GM23338 (cell line): ENCODE results near the gene NCAPD3. TPM values are rescaled to one million over a fixed set of nuclear protein-coding genes. Genes with fewer than 3 reads are reported as not detected.

Experiments used
- ATAC-seq: fragments of 200-7000 bp; cut with Tn5 transposase; 3 replicates; pipeline ENCODE4 v1.9.1; 2020
- DNase-seq: peaks from one replicate; pipeline ENCODE4 v3.0.0-alpha.2; 2015; ENCODE audit warnings: low spot score
- H2AFZ ChIP-seq: fragments of 200-600 bp; sonication (generic); 2 replicates; pipeline ENCODE4 v1.8.0; 2016; ENCODE audit warnings: antibody characterized with exemption, mild to moderate bottlenecking, moderate library complexity
- H3F3A ChIP-seq: fragments of 200-600 bp; sonication (generic); replicated peaks from 2 replicates; pipeline ENCODE4 v1.8.0; 2017; ENCODE audit warnings: antibody characterized with exemption, mixed run types, low read depth
- H3K27ac ChIP-seq: fragments of 200-600 bp; sonication (generic); 2 replicates; pipeline ENCODE4 v1.6.1; 2016; ENCODE audit warnings: low read depth
- H3K27me3 ChIP-seq: fragments of 200-600 bp; sonication (generic); 2 replicates; pipeline ENCODE4 v1.8.0; 2016; ENCODE audit warnings: mild to moderate bottlenecking, mixed run types, moderate library complexity; ENCODE audit not compliant: insufficient read depth
- H3K36me3 ChIP-seq: fragments of 200-600 bp; sonication (generic); 2 replicates; pipeline ENCODE4 v1.8.0; 2016; ENCODE audit warnings: mild to moderate bottlenecking; ENCODE audit not compliant: insufficient read depth
- H3K4me1 ChIP-seq: fragments of 200-600 bp; sonication (generic); 2 replicates; pipeline ENCODE4 v1.8.0; 2016; ENCODE audit warnings: mild to moderate bottlenecking, moderate library complexity; ENCODE audit not compliant: insufficient read depth
- H3K4me2 ChIP-seq: fragments of 200-600 bp; sonication (generic); 2 replicates; pipeline ENCODE4 v1.7.1; 2017; ENCODE audit warnings: mixed run types
- H3K4me3 ChIP-seq: fragments of 200-600 bp; sonication (generic); 2 replicates; pipeline ENCODE4 v1.6.1; 2016; ENCODE audit warnings: mixed run types
- H3K79me2 ChIP-seq: fragments of 200-600 bp; sonication (generic); replicated peaks from 2 replicates; pipeline ENCODE4 v1.8.0; 2017; ENCODE audit warnings: mild to moderate bottlenecking; ENCODE audit not compliant: insufficient read depth
- H3K9me2 ChIP-seq: fragments of 200-600 bp; sonication (generic); 2 replicates; pipeline ENCODE4 v1.8.0; 2017; ENCODE audit not compliant: insufficient read depth
- H4K20me1 ChIP-seq: fragments of 200-600 bp; sonication (generic); replicated peaks from 2 replicates; pipeline ENCODE4 v1.8.0; 2017; ENCODE audit warnings: mild to moderate bottlenecking; ENCODE audit not compliant: insufficient read depth
- H3K27ac Mint-ChIP-seq: 2 replicates; pipeline ENCODE4 v1.8.0; 2020; ENCODE audit warnings: inconsistent platforms, mild to moderate bottlenecking, moderate library complexity, mixed read lengths
- H3K27me3 Mint-ChIP-seq: 3 replicates; pipeline ENCODE4 v1.8.0; 2022; ENCODE audit warnings: low read depth, mild to moderate bottlenecking, moderate library complexity, mixed read lengths, inconsistent platforms; ENCODE audit not compliant: insufficient read depth, poor library complexity
- H3K36me3 Mint-ChIP-seq: 3 replicates; pipeline ENCODE4 v1.8.0; 2021; ENCODE audit warnings: low read depth, mild to moderate bottlenecking, inconsistent platforms, moderate library complexity, mixed read lengths
- H3K4me1 Mint-ChIP-seq: 3 replicates; pipeline ENCODE4 v1.8.0; 2020; ENCODE audit warnings: mild to moderate bottlenecking, inconsistent platforms, mixed read lengths
- H3K4me3 Mint-ChIP-seq: 3 replicates; pipeline ENCODE4 v1.8.0; 2021; ENCODE audit warnings: moderate library complexity, mild to moderate bottlenecking, inconsistent platforms, mixed read lengths
- H3K9me3 Mint-ChIP-seq: 3 replicates; pipeline ENCODE4 v1.8.0; 2020; ENCODE audit warnings: moderate library complexity, mild to moderate bottlenecking, inconsistent platforms, mixed read lengths
- CREB1 ChIP-seq: fragments of 250-450 bp; sonication (Bioruptor Pico); IDR thresholded peaks from 2 replicates; pipeline ENCODE4 v1.5.0; 2020; ENCODE audit warnings: low read depth, mild to moderate bottlenecking, moderate library complexity
- EZH2 ChIP-seq: fragments of 200-600 bp; sonication (generic); IDR thresholded peaks from one replicate; pipeline ENCODE4 v1.8.0; 2017; ENCODE audit warnings: antibody characterized with exemption, mild to moderate bottlenecking, low read depth; ENCODE audit not compliant: unreplicated experiment
- JUNB ChIP-seq: IDR thresholded peaks from one replicate; pipeline ENCODE4 v1.6.1; 2016; ENCODE audit warnings: antibody characterized with exemption; ENCODE audit not compliant: unreplicated experiment
- NANOG ChIP-seq: IDR thresholded peaks from 2 replicates; pipeline ENCODE4 v1.6.1; 2016; ENCODE audit warnings: antibody characterized with exemption, borderline replicate concordance
- POLR2AphosphoS5 ChIP-seq: IDR thresholded peaks from 2 replicates; pipeline ENCODE4 v1.6.1; 2016; ENCODE audit warnings: antibody characterized with exemption, low read depth
- STAT1 ChIP-seq: IDR thresholded peaks from one replicate; pipeline ENCODE4 v1.6.1; 2016; ENCODE audit warnings: antibody characterized with exemption; ENCODE audit not compliant: unreplicated experiment
- ZNF114 ChIP-seq: fragments of 250-450 bp; sonication (Bioruptor Pico); IDR thresholded peaks from 2 replicates; pipeline ENCODE4 v1.5.0; 2020; ENCODE audit warnings: mild to moderate bottlenecking, moderate library complexity
- polyA plus RNA-seq: library from polyadenylated mRNA; unstranded; fragments of >200 nt; fragmentation: Nextera tagmentation; extraction: Ambion mirVana; gene quantifications from 2 replicates; pipeline ENCODE4 v1.2.1, GENCODE V29; 2016
- total RNA-seq: library from RNA; depleted of rRNA; stranded (reverse); fragments of >200 nt; shearing (Covaris generic); gene quantifications from 2 replicates; pipeline ENCODE4 v1.2.3, GENCODE V29; 2014
- TF ChIP-seq, protein P1 (sequence below): IDR thresholded peaks from one replicate; pipeline ENCODE4 v1.6.1; 2018; ENCODE audit warnings: antibody characterized with exemption; ENCODE audit not compliant: unreplicated experiment
- TF ChIP-seq, protein P2 (sequence below), 2 experiments: fragments of 200-600 bp in 1 of 2; sonication (generic) in 1 of 2; conservative IDR thresholded peaks; 2 replicates each; pipeline versions ENCODE4 v1.5.1 to v1.6.1; 2016 to 2017; ENCODE audit warnings: antibody characterized with exemption in 2 of 2, low read depth in 2 of 2, mild to moderate bottlenecking in 2 of 2, moderate library complexity in 1 of 2
- TF ChIP-seq, protein P3 (sequence below): fragments of 250-450 bp; sonication (Bioruptor Pico); IDR thresholded peaks from 2 replicates; pipeline ENCODE4 v1.5.0; 2020; ENCODE audit warnings: mild to moderate bottlenecking, moderate library complexity

NCAPD3 gene
- total and polyA plus RNA-seq, 2 experiments from 2014 or later, result 37.1 to 49.8 TPM

DNA sequence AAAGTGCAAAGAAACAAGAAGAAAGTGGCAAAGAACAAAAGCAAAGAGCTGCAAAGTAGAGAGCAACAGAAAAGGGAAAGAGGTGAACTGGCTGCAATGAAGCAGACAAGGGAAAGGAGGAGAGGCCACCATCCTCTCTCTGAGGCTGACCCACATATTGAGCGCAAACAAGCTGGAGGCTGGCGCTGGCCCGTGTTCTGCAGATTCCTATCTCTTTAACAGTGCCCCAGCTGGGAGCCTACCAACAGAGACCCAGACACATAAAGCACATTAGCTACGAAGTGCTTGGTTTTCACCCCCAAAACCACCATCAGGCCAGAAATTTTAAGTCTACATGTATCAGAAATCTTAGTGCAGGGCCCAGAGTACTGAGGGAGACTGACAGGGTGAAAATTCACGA is 17.6 kb downstream of the NCAPD3 start:
- H3K27me3 ChIP-seq, result no peaks in the 10 kb centered on the region
- H3K36me3 Mint-ChIP-seq, result peaks cover 75% of the 10 kb centered on the region
- no peak for TF ChIP-seq ZNF114 (CRISPR knock-in tag)
- no peak for TF ChIP-seq CREB1 (CRISPR knock-in tag)
- TF ChIP-seq EZH2, result no peak
- TF ChIP-seq, protein P1, sequence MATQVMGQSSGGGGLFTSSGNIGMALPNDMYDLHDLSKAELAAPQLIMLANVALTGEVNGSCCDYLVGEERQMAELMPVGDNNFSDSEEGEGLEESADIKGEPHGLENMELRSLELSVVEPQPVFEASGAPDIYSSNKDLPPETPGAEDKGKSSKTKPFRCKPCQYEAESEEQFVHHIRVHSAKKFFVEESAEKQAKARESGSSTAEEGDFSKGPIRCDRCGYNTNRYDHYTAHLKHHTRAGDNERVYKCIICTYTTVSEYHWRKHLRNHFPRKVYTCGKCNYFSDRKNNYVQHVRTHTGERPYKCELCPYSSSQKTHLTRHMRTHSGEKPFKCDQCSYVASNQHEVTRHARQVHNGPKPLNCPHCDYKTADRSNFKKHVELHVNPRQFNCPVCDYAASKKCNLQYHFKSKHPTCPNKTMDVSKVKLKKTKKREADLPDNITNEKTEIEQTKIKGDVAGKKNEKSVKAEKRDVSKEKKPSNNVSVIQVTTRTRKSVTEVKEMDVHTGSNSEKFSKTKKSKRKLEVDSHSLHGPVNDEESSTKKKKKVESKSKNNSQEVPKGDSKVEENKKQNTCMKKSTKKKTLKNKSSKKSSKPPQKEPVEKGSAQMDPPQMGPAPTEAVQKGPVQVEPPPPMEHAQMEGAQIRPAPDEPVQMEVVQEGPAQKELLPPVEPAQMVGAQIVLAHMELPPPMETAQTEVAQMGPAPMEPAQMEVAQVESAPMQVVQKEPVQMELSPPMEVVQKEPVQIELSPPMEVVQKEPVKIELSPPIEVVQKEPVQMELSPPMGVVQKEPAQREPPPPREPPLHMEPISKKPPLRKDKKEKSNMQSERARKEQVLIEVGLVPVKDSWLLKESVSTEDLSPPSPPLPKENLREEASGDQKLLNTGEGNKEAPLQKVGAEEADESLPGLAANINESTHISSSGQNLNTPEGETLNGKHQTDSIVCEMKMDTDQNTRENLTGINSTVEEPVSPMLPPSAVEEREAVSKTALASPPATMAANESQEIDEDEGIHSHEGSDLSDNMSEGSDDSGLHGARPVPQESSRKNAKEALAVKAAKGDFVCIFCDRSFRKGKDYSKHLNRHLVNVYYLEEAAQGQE, result no peak
- H3K36me3 ChIP-seq, result peaks cover 71% of the 10 kb centered on the region
- H3K27ac ChIP-seq, result no peak overlapping the region
- peaks cover 13% of the 10 kb centered on the region for H3K79me2 ChIP-seq
- no peak overlapping the region for H2AFZ ChIP-seq
- H3K4me3 Mint-ChIP-seq, result no peak overlapping the region
- no peaks in the 10 kb centered on the region for H3K4me1 ChIP-seq
- H3K9me2 ChIP-seq, result no peaks in the 10 kb centered on the region
- ATAC-seq (no peak), DNase-seq (no peak)
- no peaks in the 10 kb centered on the region for H3K9me3 Mint-ChIP-seq
- no peak overlapping the region for H3K4me2 ChIP-seq
- H3K4me3 ChIP-seq, result no peak overlapping the region
- H4K20me1 ChIP-seq, result peaks cover 14% of the 10 kb centered on the region
- no peaks in the 10 kb centered on the region for H3K4me1 Mint-ChIP-seq
- 0 out of 2 replicates have a peak, but pooled peaks cover 4% of the 10 kb centered on the region for H3F3A ChIP-seq
- H3K27ac Mint-ChIP-seq, result no peak overlapping the region
- peaks cover 3% of the 10 kb centered on the region for H3K27me3 Mint-ChIP-seq

DNA sequence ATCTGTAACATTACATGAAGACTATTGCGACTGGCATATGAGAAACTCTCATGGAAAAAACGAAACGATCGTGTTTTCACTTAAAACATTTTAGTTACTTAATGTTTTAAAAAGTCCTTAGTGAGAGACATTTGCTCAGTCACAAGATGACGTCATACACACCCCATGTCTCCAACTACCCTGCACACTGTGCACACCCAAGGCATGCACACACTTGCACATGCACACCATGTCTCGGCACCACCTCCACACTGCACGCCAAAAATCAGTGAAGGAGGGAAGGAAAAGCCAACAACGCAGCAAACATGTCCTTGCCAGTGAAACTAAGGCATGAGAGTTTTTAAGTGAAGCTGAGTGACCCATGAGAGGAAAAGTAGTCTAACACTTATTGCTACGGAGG is 18.0 kb downstream of the NCAPD3 start:
- no peaks in the 10 kb centered on the region for H3K4me1 ChIP-seq
- Mint-ChIP-seq H3K9me3 (no peaks in the 10 kb centered on the region), H3K27ac (no peak overlapping the region), H3K4me3 (no peak overlapping the region), H3K36me3 (peaks cover 77% of the 10 kb centered on the region), H3K27me3 (peaks cover 3% of the 10 kb centered on the region), H3K4me1 (no peaks in the 10 kb centered on the region)
- H3K36me3 ChIP-seq, result peaks cover 71% of the 10 kb centered on the region
- peaks cover 9% of the 10 kb centered on the region for H3K79me2 ChIP-seq
- H3K27ac ChIP-seq, result no peak overlapping the region
- H4K20me1 ChIP-seq, result peaks cover 10% of the 10 kb centered on the region
- no peak overlapping the region for H3K4me2 ChIP-seq
- ATAC-seq, result no peak
- no peak for DNase-seq
- no peak overlapping the region for H3K4me3 ChIP-seq
- H3K9me2 ChIP-seq, result no peaks in the 10 kb centered on the region
- H2AFZ ChIP-seq, result no peak overlapping the region
- no peaks in the 10 kb centered on the region for H3K27me3 ChIP-seq
- H3F3A ChIP-seq, result 0 out of 2 replicates have a peak, but pooled peaks cover 4% of the 10 kb centered on the region
- no peak for TF ChIP-seq NANOG
- no peak for TF ChIP-seq STAT1
- TF ChIP-seq ZNF114 (CRISPR knock-in tag), result no peak
- TF ChIP-seq POLR2AphosphoS5, result no peak
- TF ChIP-seq JUNB, result no peak
- TF ChIP-seq, protein P2, sequence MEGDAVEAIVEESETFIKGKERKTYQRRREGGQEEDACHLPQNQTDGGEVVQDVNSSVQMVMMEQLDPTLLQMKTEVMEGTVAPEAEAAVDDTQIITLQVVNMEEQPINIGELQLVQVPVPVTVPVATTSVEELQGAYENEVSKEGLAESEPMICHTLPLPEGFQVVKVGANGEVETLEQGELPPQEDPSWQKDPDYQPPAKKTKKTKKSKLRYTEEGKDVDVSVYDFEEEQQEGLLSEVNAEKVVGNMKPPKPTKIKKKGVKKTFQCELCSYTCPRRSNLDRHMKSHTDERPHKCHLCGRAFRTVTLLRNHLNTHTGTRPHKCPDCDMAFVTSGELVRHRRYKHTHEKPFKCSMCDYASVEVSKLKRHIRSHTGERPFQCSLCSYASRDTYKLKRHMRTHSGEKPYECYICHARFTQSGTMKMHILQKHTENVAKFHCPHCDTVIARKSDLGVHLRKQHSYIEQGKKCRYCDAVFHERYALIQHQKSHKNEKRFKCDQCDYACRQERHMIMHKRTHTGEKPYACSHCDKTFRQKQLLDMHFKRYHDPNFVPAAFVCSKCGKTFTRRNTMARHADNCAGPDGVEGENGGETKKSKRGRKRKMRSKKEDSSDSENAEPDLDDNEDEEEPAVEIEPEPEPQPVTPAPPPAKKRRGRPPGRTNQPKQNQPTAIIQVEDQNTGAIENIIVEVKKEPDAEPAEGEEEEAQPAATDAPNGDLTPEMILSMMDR (conservative IDR thresholded peaks at IDR 0.05; ENCODE audit: low read depth in 2 of 2), result no peak
- TF ChIP-seq CREB1 (CRISPR knock-in tag), result no peak
- TF ChIP-seq, protein P3, sequence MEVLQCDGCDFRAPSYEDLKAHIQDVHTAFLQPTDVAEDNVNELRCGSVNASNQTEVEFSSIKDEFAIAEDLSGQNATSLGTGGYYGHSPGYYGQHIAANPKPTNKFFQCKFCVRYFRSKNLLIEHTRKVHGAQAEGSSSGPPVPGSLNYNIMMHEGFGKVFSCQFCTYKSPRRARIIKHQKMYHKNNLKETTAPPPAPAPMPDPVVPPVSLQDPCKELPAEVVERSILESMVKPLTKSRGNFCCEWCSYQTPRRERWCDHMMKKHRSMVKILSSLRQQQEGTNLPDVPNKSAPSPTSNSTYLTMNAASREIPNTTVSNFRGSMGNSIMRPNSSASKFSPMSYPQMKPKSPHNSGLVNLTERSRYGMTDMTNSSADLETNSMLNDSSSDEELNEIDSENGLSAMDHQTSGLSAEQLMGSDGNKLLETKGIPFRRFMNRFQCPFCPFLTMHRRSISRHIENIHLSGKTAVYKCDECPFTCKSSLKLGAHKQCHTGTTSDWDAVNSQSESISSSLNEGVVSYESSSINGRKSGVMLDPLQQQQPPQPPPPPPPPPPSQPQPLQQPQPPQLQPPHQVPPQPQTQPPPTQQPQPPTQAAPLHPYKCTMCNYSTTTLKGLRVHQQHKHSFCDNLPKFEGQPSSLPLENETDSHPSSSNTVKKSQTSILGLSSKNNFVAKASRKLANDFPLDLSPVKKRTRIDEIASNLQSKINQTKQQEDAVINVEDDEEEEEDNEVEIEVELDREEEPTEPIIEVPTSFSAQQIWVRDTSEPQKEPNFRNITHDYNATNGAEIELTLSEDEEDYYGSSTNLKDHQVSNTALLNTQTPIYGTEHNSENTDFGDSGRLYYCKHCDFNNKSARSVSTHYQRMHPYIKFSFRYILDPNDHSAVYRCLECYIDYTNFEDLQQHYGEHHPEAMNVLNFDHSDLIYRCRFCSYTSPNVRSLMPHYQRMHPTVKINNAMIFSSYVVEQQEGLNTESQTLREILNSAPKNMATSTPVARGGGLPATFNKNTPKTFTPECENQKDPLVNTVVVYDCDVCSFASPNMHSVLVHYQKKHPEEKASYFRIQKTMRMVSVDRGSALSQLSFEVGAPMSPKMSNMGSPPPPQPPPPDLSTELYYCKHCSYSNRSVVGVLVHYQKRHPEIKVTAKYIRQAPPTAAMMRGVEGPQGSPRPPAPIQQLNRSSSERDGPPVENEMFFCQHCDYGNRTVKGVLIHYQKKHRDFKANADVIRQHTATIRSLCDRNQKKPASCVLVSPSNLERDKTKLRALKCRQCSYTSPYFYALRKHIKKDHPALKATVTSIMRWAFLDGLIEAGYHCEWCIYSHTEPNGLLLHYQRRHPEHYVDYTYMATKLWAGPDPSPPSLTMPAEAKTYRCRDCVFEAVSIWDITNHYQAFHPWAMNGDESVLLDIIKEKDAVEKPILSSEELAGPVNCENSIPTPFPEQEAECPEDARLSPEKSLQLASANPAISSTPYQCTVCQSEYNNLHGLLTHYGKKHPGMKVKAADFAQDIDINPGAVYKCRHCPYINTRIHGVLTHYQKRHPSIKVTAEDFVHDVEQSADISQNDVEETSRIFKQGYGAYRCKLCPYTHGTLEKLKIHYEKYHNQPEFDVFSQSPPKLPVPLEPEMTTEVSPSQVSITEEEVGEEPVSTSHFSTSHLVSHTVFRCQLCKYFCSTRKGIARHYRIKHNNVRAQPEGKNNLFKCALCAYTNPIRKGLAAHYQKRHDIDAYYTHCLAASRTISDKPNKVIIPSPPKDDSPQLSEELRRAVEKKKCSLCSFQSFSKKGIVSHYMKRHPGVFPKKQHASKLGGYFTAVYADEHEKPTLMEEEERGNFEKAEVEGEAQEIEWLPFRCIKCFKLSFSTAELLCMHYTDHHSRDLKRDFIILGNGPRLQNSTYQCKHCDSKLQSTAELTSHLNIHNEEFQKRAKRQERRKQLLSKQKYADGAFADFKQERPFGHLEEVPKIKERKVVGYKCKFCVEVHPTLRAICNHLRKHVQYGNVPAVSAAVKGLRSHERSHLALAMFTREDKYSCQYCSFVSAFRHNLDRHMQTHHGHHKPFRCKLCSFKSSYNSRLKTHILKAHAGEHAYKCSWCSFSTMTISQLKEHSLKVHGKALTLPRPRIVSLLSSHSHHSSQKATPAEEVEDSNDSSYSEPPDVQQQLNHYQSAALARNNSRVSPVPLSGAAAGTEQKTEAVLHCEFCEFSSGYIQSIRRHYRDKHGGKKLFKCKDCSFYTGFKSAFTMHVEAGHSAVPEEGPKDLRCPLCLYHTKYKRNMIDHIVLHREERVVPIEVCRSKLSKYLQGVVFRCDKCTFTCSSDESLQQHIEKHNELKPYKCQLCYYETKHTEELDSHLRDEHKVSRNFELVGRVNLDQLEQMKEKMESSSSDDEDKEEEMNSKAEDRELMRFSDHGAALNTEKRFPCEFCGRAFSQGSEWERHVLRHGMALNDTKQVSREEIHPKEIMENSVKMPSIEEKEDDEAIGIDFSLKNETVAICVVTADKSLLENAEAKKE (CRISPR knock-in tag), result no peak
